IMR-90 (cell line): Measurements from ENCODE around the gene CHGA. TPM values are rescaled to one million over a fixed set of nuclear protein-coding genes. Genes with fewer than 3 reads are reported as not detected.

ENCODE experiments used
- ATAC-seq: fragments of 200-7000 bp; cut with Tn5 transposase; 2 replicates; pipeline ENCODE4 v1.9.1; 2020; ENCODE audit warnings: low read depth, mild to moderate bottlenecking, moderate library complexity
- BruUV-seq: library from RNA; stranded (reverse); fragments of 400-500 nt; replicated peaks from 2 replicates; lab custom pipeline; 2021; lab: Mats Ljungman, UMichigan
- CTCF ChIA-PET: fragments of 300-600 bp; formaldehyde crosslinking; extraction: SDS; loops from one replicate; lab custom pipeline; 2021; ENCODE audit warnings: antibody characterized with exemption; lab: Yijun Ruan, JAX
- POLR2A ChIA-PET: fragments of 300-600 bp; sonication (Branson Sonifier 250); formaldehyde crosslinking; loops from one replicate; lab custom pipeline; 2022; ENCODE audit warnings: antibody characterized with exemption; ENCODE audit not compliant: unreplicated experiment; lab: Charles Lee
- DNase-seq: peaks from one replicate; pipeline ENCODE4 v3.0.0; 2013
- H2AFZ ChIP-seq: replicated peaks from 2 replicates; pipeline ENCODE3; 2013; ENCODE audit warnings: low read length, mild to moderate bottlenecking; ENCODE audit not compliant: poor library complexity
- H2AK5ac ChIP-seq: 2 replicates; pipeline ENCODE4 v1.6.1; 2013; ENCODE audit warnings: low read depth, low read length, inconsistent platforms
- H2AK9ac ChIP-seq: replicated peaks from 2 replicates; pipeline ENCODE3; 2013; ENCODE audit warnings: mild to moderate bottlenecking, low read depth, low read length, moderate library complexity; ENCODE audit not compliant: poor library complexity
- H2BK120ac ChIP-seq: 2 replicates; pipeline ENCODE4 v1.6.1; 2013; ENCODE audit warnings: low read depth, low read length, inconsistent platforms
- H2BK15ac ChIP-seq: 3 replicates; pipeline ENCODE4 v1.6.1; 2013; ENCODE audit warnings: low read depth, low read length, inconsistent platforms
- H2BK20ac ChIP-seq: 2 replicates; pipeline ENCODE4 v1.6.1; 2013; ENCODE audit warnings: low read depth, mild to moderate bottlenecking, inconsistent platforms, low read length, moderate library complexity
- H2BK5ac ChIP-seq: 2 replicates; pipeline ENCODE4 v1.6.1; 2013; ENCODE audit warnings: mild to moderate bottlenecking, low read depth, low read length, inconsistent platforms; ENCODE audit not compliant: poor library complexity, severe bottlenecking
- H3K14ac ChIP-seq: replicated peaks from 2 replicates; pipeline ENCODE4 v1.6.1; 2013; ENCODE audit warnings: low read depth, low read length, inconsistent platforms
- H3K18ac ChIP-seq: 2 replicates; pipeline ENCODE4 v1.6.1; 2013; ENCODE audit warnings: low read depth, low read length, control low read depth
- H3K23ac ChIP-seq: 2 replicates; pipeline ENCODE4 v1.6.1; 2013; ENCODE audit warnings: low read depth, low read length, inconsistent platforms
- H3K27ac ChIP-seq: 2 replicates; pipeline ENCODE4 v1.5.1; 2013; ENCODE audit warnings: mild to moderate bottlenecking, control low read depth, low read length; ENCODE audit not compliant: insufficient read depth
- H3K27me3 ChIP-seq: 2 replicates; pipeline ENCODE4 v1.6.1; 2013; ENCODE audit warnings: low read length; ENCODE audit not compliant: control insufficient read depth, insufficient read depth
- H3K36me3 ChIP-seq: 2 replicates; pipeline ENCODE4 v1.6.1; 2013; ENCODE audit warnings: low read length, mixed read lengths; ENCODE audit not compliant: control insufficient read depth, insufficient read depth
- H3K4ac ChIP-seq: 2 replicates; pipeline ENCODE4 v1.6.1; 2013; ENCODE audit warnings: low read depth, low read length, inconsistent platforms
- H3K4me1 ChIP-seq: 2 replicates; pipeline ENCODE4 v1.6.1; 2013; ENCODE audit warnings: low read length, mixed read lengths; ENCODE audit not compliant: control insufficient read depth, insufficient read depth
- H3K4me2 ChIP-seq: 2 replicates; pipeline ENCODE4 v1.6.1; 2013; ENCODE audit warnings: low read depth, mild to moderate bottlenecking, control low read depth, low read length, moderate library complexity
- H3K4me3 ChIP-seq: 2 replicates; pipeline ENCODE4 v1.5.1; 2013; ENCODE audit warnings: low read depth, mild to moderate bottlenecking, control low read depth, low read length, moderate library complexity; ENCODE audit not compliant: insufficient read depth
- H3K56ac ChIP-seq: 2 replicates; pipeline ENCODE4 v1.6.1; 2013; ENCODE audit warnings: low read length, inconsistent platforms; ENCODE audit not compliant: insufficient read depth; ENCODE audit errors: extremely low read depth
- H3K79me1 ChIP-seq, 2 experiments: 2 replicates each; pipeline ENCODE4 v1.6.1; 2013; ENCODE audit warnings: low read length in 2 of 2, inconsistent platforms in 1 of 2, low read depth in 1 of 2
- H3K9ac ChIP-seq: 2 replicates; pipeline ENCODE4 v1.6.1; 2013; ENCODE audit warnings: low read depth, low read length, control low read depth
- H3K9me1 ChIP-seq: 2 replicates; pipeline ENCODE4 v1.6.1; 2013; ENCODE audit warnings: low read length, inconsistent platforms; ENCODE audit not compliant: insufficient read depth
- H3K9me3 ChIP-seq: 2 replicates; pipeline ENCODE4 v1.6.1; 2013; ENCODE audit warnings: low read length; ENCODE audit not compliant: control insufficient read depth, insufficient read depth
- H4K20me1 ChIP-seq: 2 replicates; pipeline ENCODE4 v1.6.1; 2013; ENCODE audit warnings: low read length, inconsistent platforms; ENCODE audit not compliant: insufficient read depth
- H4K5ac ChIP-seq: 2 replicates; pipeline ENCODE4 v1.6.1; 2013; ENCODE audit warnings: mild to moderate bottlenecking, low read depth, low read length, control low read depth
- H4K8ac ChIP-seq, 2 experiments: 2 replicates each; pipeline ENCODE4 v1.6.1; 2013; ENCODE audit warnings: low read depth in 2 of 2, low read length in 2 of 2, control low read depth in 1 of 2, inconsistent platforms in 1 of 2
- H4K91ac ChIP-seq: 2 replicates; pipeline ENCODE4 v1.6.1; 2013; ENCODE audit warnings: low read depth, low read length, inconsistent platforms; ENCODE audit not compliant: insufficient read depth
- BHLHE40 ChIP-seq: fragments of 150-350 bp; IDR thresholded peaks from 2 replicates; pipeline ENCODE4 v1.6.1; 2016; ENCODE audit warnings: mild to moderate bottlenecking, low read depth, low read length
- CHD1 ChIP-seq: IDR thresholded peaks from 2 replicates; pipeline ENCODE4 v1.6.1; 2012; ENCODE audit warnings: low read depth, low read length, improper control_type of control experiment
- MAFK ChIP-seq: IDR thresholded peaks from 2 replicates; pipeline ENCODE4 v1.6.1; 2012; ENCODE audit warnings: low read depth, low read length, improper control_type of control experiment
- MAZ ChIP-seq: IDR thresholded peaks from 2 replicates; pipeline ENCODE4 v1.6.1; 2012; ENCODE audit warnings: low read depth, mild to moderate bottlenecking, low read length, improper control_type of control experiment, moderate library complexity, borderline replicate concordance
- MXI1 ChIP-seq: IDR thresholded peaks from 2 replicates; pipeline ENCODE4 v1.6.1; 2012; ENCODE audit warnings: low read depth, mild to moderate bottlenecking, low read length, moderate library complexity, borderline replicate concordance
- RFX5 ChIP-seq: IDR thresholded peaks from 2 replicates; pipeline ENCODE4 v1.8.0; 2012; ENCODE audit warnings: low read depth, mild to moderate bottlenecking, low read length, moderate library complexity
- SMC3 ChIP-seq: fragments of 150-350 bp; IDR thresholded peaks from 2 replicates; pipeline ENCODE4 v1.6.1; 2016; ENCODE audit warnings: low read depth, mild to moderate bottlenecking, antibody characterized with exemption, low read length, moderate library complexity
- WGBS, 2 experiments: methylation state at CpG; one replicate each; pipeline versions ENCODE4 v1.1.5 to v1.1.7; 2013; ENCODE audit warnings: missing lambda C conversion rate in 2 of 2; ENCODE audit not compliant: insufficient read length in 1 of 2; ENCODE audit errors: extremely low coverage in 2 of 2; 5-methylcytosine and 5-hydroxymethylcytosine counted together
- dilution Hi-C: fragments of 300-500 bp; cut with HindIII; formaldehyde crosslinking; loops from one replicate; pipeline ENCODE4 v1.14.3; 2018; ENCODE audit warnings: low sequenced_read_pairs; ENCODE audit not compliant: unreplicated experiment
- in situ Hi-C: fragments of 300-500 bp; cut with MboI; formaldehyde crosslinking; loops from 3 replicates; pipeline ENCODE4 v1.14.3; 2019; ENCODE audit warnings: low sequenced_read_pairs, inconsistent platforms, mixed read lengths
- intact Hi-C: fragments of 100-400 bp; cut with micrococcal nuclease; formaldehyde crosslinking; loops from 2 replicates; pipeline ENCODE4 v1.10.0; 2022
- polyA plus RNA-seq, 3 experiments: library from polyadenylated mRNA; depleted of rRNA; stranded (reverse); fragments of >200 nt; gene quantifications; 2 replicates each; pipeline ENCODE4 v1.2.3, GENCODE V29; 2012; ENCODE audit warnings: low replicate concordance in 1 of 3
- total RNA-seq: library from RNA; depleted of rRNA; stranded (reverse); fragments of >200 nt; gene quantifications from 2 replicates; pipeline ENCODE4 v1.2.3, GENCODE V29; 2012
- TF ChIP-seq, protein P1 (sequence below): fragments of 150-350 bp; IDR thresholded peaks from 2 replicates; pipeline ENCODE4 v1.6.1; 2016; ENCODE audit warnings: low read depth, mild to moderate bottlenecking, low read length, moderate library complexity, borderline replicate concordance
- TF ChIP-seq, protein P2 (sequence below): fragments of 150-350 bp; IDR thresholded peaks from 2 replicates; pipeline ENCODE4 v1.6.1; 2017; ENCODE audit warnings: mild to moderate bottlenecking, antibody characterized with exemption, low read length, low read depth

The CHGA gene
- total and polyA plus RNA-seq, 2 of the 4 experiments (the other 2 are of a cell fraction): not detected

DNA sequence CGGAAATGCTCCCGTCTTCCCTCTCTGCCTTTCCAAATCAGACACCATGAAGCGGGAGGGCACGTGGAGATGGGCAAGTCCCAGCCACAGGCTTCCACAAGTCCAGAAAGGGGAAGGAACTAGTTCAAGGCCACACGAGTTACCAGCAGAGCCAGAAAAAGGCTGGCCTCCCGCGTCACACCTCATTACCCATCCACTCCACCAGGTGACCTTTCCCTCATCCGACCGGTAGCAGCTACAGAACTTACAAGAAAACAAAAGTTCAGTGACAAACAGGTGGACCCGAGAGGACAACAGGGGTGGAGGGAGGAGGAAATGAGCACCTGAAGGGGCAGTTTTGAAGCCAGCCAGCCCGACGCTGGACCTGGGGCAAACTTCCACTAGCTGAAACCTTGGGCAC, 46.9 kb downstream of the CHGA start:
- no peak overlapping the region for H3K14ac ChIP-seq
- H4K20me1 ChIP-seq: no peaks in the 10 kb centered on the region
- no peak overlapping the region for H2BK15ac ChIP-seq
- H4K5ac ChIP-seq: no peak overlapping the region
- in situ Hi-C loops: no loop called here
- H3K4me1 ChIP-seq: no peaks in the 10 kb centered on the region; the same call in 1 of the 2 replicates
- no peak overlapping the region for H3K18ac ChIP-seq
- no peak overlapping the region for H4K91ac ChIP-seq
- H2AFZ ChIP-seq: no peak overlapping the region
- no peak overlapping the region for H2BK20ac ChIP-seq
- H3K9ac ChIP-seq: no peak overlapping the region
- 92% methylated on average over 2 of the region's 12 CpGs; no CpG with 5 or more reads in 1 of the 2 experiments for WGBS, 2 experiments
- H4K8ac ChIP-seq: no peak overlapping the region
- CTCF ChIA-PET: interaction anchor here (0.5 kb wide), 1 partner anchor 169 kb away, joined by 5 read pairs; no protein-coding TSS in a partner anchor
- no peak overlapping the region for H3K4me3 ChIP-seq
- H3K23ac ChIP-seq: no peak overlapping the region
- no peak overlapping the region for H2AK9ac ChIP-seq
- H3K9me1 ChIP-seq: no peaks in the 10 kb centered on the region; the same call in 1 of the 2 replicates
- no peaks in the 10 kb centered on the region for H3K9me3 ChIP-seq
- no peak overlapping the region for H3K27ac ChIP-seq
- H3K36me3 ChIP-seq: no peaks in the 10 kb centered on the region
- H2BK120ac ChIP-seq: no peak overlapping the region
- no peak overlapping the region for H2AK5ac ChIP-seq
- no peak overlapping the region for H2BK5ac ChIP-seq
- H3K27me3 ChIP-seq: peaks cover 2% of the 10 kb centered on the region; the same call in 1 of the 2 replicates
- H3K79me1 ChIP-seq: no peaks in the 10 kb centered on the region
- DNase-seq: no peak
- POLR2A ChIA-PET: no interaction called here
- TF ChIP-seq MXI1 (no peak), RFX5 (no peak), BHLHE40 (no peak), MAFK (no peak), SMC3 (no peak), MAZ (no peak), CHD1 (no peak)
- TF ChIP-seq, protein P1, sequence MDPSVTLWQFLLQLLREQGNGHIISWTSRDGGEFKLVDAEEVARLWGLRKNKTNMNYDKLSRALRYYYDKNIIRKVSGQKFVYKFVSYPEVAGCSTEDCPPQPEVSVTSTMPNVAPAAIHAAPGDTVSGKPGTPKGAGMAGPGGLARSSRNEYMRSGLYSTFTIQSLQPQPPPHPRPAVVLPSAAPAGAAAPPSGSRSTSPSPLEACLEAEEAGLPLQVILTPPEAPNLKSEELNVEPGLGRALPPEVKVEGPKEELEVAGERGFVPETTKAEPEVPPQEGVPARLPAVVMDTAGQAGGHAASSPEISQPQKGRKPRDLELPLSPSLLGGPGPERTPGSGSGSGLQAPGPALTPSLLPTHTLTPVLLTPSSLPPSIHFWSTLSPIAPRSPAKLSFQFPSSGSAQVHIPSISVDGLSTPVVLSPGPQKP: no peak
- TF ChIP-seq, protein P2, sequence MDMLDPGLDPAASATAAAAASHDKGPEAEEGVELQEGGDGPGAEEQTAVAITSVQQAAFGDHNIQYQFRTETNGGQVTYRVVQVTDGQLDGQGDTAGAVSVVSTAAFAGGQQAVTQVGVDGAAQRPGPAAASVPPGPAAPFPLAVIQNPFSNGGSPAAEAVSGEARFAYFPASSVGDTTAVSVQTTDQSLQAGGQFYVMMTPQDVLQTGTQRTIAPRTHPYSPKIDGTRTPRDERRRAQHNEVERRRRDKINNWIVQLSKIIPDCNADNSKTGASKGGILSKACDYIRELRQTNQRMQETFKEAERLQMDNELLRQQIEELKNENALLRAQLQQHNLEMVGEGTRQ: no peak
- H3K56ac ChIP-seq: no peak overlapping the region
- dilution Hi-C loops: no loop called here
- intact Hi-C loops: no loop called here
- H3K4me2 ChIP-seq: no peak overlapping the region
- no peak for ATAC-seq
- BruUV-seq: no TSS peak
- H3K4ac ChIP-seq: no peak overlapping the region
